Coronary artery (tissue), 2 donors: Measurements from ENCODE around the gene VPS39.

Source experiments
- DNase-seq: peaks from one replicate; pipeline ENCODE4 v3.0.0-alpha.2; 2017; ENCODE audit warnings: low spot score
- H3K27ac ChIP-seq, 2 donors: fragments of 200-600 bp; sonication (generic); one replicate each; pipeline ENCODE4 v1.5.1; 2016 to 2019
- H3K4me3 ChIP-seq: fragments of 200-600 bp; sonication (generic); 2 replicates; pipeline ENCODE4 v1.5.1; 2016; ENCODE audit warnings: mild to moderate bottlenecking, moderate library complexity
- CTCF ChIP-seq: fragments of 200-600 bp; sonication (generic); IDR thresholded peaks from one replicate; pipeline ENCODE4 v1.5.1; 2019; ENCODE audit warnings: antibody characterized with exemption

Gene VPS39

GRCh38 chr15:42131826-42132806 lies 76.0 kb downstream of the VPS39 start:
- Histone ChIP-seq H3K4me3 (no peak overlapping the region), H3K27ac (no peak overlapping the region)
- no peak for DNase-seq
- TF ChIP-seq CTCF = no peak

- H3K4me3 ChIP-seq = no peak overlapping the region
- no peak for TF ChIP-seq CTCF
- DNase-seq = no peak
- no peak overlapping the region for H3K27ac ChIP-seq
Observed at GRCh38 chr15:42131006-42131405, 77.1 kb downstream of the VPS39 start.

GRCh38 chr15:42130246-42130986 lies 77.7 kb downstream of the VPS39 start:
- TF ChIP-seq CTCF = no peak
- Histone ChIP-seq H3K4me3 (no peak overlapping the region), H3K27ac (no peak overlapping the region)
- DNase-seq = no peak

- Histone ChIP-seq H3K4me3 (no peak overlapping the region), H3K27ac (no peak overlapping the region)
- DNase-seq = no peak
- TF ChIP-seq CTCF = no peak
Observed at GRCh38 chr15:42129364-42129763, 78.7 kb downstream of the VPS39 start.

- TF ChIP-seq CTCF = no peak
- Histone ChIP-seq H3K27ac (no peak overlapping the region), H3K4me3 (no peak overlapping the region)
- DNase-seq = no peak
Observed at GRCh38 chr15:42128476-42128875, 79.6 kb downstream of the VPS39 start.

GRCh38 chr15:42123546-42123945 lies 84.6 kb downstream of the VPS39 start:
- Histone ChIP-seq H3K4me3 (no peak overlapping the region), H3K27ac (no peak overlapping the region)
- no peak for DNase-seq
- TF ChIP-seq CTCF = no peak
